Uterus (tissue), 2 donors: ENCODE measurements around the gene ZSWIM6.

ENCODE experiments used
- POLR2A ChIP-seq, 2 donors: fragments of 450-650 bp; IDR thresholded peaks; one replicate each; pipeline ENCODE4 v1.6.1; 2016; ENCODE audit warnings: antibody characterized with exemption in 2 of 2, mild to moderate bottlenecking in 1 of 2, moderate library complexity in 1 of 2
- TF ChIP-seq, protein P1 (sequence below), 4 experiments: fragments of 200-600 bp in 2 of 4; fragments of 450-650 bp in 2 of 4; sonication (generic) in 2 of 4; IDR thresholded peaks; one replicate each; pipeline ENCODE4 v1.5.1; 2016 to 2019; ENCODE audit warnings: antibody characterized with exemption in 4 of 4, mild to moderate bottlenecking in 2 of 4, moderate library complexity in 1 of 4

DNA sequence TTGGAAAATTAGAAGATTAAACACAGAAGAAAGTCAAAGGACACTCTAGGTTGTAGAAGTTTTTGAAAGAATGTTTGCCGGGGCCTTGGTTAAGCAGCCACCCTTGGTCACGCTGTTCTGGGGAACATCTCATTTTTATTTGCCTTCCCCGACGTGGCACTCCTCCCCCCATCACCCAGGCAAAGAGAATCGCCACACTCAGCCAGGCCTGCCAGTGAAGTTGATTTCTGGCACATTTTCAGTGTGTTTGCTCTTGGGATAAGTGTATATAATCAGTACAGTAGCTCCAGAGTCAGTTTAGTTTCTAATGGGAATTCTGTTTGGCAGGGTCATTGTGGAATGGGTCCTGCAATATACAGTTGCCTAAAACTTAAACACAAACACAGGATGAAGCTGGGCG, 243.5 kb downstream of the ZSWIM6 start:
- TF ChIP-seq, protein P1, sequence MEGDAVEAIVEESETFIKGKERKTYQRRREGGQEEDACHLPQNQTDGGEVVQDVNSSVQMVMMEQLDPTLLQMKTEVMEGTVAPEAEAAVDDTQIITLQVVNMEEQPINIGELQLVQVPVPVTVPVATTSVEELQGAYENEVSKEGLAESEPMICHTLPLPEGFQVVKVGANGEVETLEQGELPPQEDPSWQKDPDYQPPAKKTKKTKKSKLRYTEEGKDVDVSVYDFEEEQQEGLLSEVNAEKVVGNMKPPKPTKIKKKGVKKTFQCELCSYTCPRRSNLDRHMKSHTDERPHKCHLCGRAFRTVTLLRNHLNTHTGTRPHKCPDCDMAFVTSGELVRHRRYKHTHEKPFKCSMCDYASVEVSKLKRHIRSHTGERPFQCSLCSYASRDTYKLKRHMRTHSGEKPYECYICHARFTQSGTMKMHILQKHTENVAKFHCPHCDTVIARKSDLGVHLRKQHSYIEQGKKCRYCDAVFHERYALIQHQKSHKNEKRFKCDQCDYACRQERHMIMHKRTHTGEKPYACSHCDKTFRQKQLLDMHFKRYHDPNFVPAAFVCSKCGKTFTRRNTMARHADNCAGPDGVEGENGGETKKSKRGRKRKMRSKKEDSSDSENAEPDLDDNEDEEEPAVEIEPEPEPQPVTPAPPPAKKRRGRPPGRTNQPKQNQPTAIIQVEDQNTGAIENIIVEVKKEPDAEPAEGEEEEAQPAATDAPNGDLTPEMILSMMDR (IDR thresholded peaks at IDR 0.05): no peak
- no peak for TF ChIP-seq POLR2A (IDR thresholded peaks at IDR 0.05)
